Activated naive CD4-positive, alpha-beta T cell treated with Interleukin-2 at 50 U/mL for 16 hours (primary cell): ENCODE results near the gene CPLX3.
A peak's percentile ranks its signal among the peaks of the same experiment; 100 is the strongest.

ENCODE experiments used
- DNase-seq: peaks from one replicate; pipeline ENCODE4 v3.0.0-alpha.2; 2020

CPLX3 gene

GRCh38 chr15:74830868-74831267 lies 4.4 kb downstream of the CPLX3 start:
- no peak for DNase-seq

- DNase-seq: no peak
Measured at GRCh38 chr15:74831813-74832495, 5.5 kb downstream of the CPLX3 start.

- DNase-seq: no peak
Measured at GRCh38 chr15:74832826-74833225, 6.4 kb downstream of the CPLX3 start.

- DNase-seq: no peak
Measured at GRCh38 chr15:74833376-74834107, 7.1 kb downstream of the CPLX3 start.

- peak; percentile 47 for DNase-seq
Measured at GRCh38 chr15:74835312-74835823, 8.9 kb downstream of the CPLX3 start.

GRCh38 chr15:74836846-74837245 lies 10.4 kb downstream of the CPLX3 start:
- DNase-seq: no peak

GRCh38 chr15:74837482-74838136 lies 11.2 kb downstream of the CPLX3 start:
- no peak for DNase-seq

- DNase-seq: no peak
Measured at GRCh38 chr15:74838137-74838516, 11.7 kb downstream of the CPLX3 start.

GRCh38 chr15:74838746-74839525 lies 12.5 kb downstream of the CPLX3 start:
- DNase-seq: no peak

- no peak for DNase-seq
Measured at GRCh38 chr15:74839526-74840395, 13.3 kb downstream of the CPLX3 start.

- DNase-seq: no peak
Measured at GRCh38 chr15:74840851-74841775, 14.7 kb downstream of the CPLX3 start.

GRCh38 chr15:74841891-74842373 lies 15.5 kb downstream of the CPLX3 start:
- no peak for DNase-seq

- peak; percentile 92 for DNase-seq
Measured at GRCh38 chr15:74842581-74843444, 16.4 kb downstream of the CPLX3 start, which contains the start of gene ULK3. ULK3 (minus strand) TSS chr15:74843156; CDS start chr15:74843105, 51 bp downstream.

- DNase-seq: no peak
Measured at GRCh38 chr15:74843445-74843828, 17.0 kb downstream of the CPLX3 start.

- no peak for DNase-seq
Measured at GRCh38 chr15:74843891-74844299, 17.5 kb downstream of the CPLX3 start.

GRCh38 chr15:74844319-74845207 lies 18.1 kb downstream of the CPLX3 start:
- DNase-seq: no peak

GRCh38 chr15:74845208-74845568 lies 18.8 kb downstream of the CPLX3 start:
- DNase-seq: peak; percentile 63

GRCh38 chr15:74845581-74845980 lies 19.2 kb downstream of the CPLX3 start:
- no peak for DNase-seq

GRCh38 chr15:74847432-74847831 lies 21.0 kb downstream of the CPLX3 start:
- no peak for DNase-seq
